ENCODE measurements around the gene SPINK5. TPM values are rescaled to one million over a fixed set of nuclear protein-coding genes. Genes with fewer than 3 reads are reported as not detected.

SPINK5 gene
- polyA plus RNA-seq, 1 donor (not counting 4 experiments of a cell fraction or from before 2014, with no cell fraction given): 22.6 TPM

- Histone ChIP-seq H3K27ac (ENCODE audit: control insufficient read depth, insufficient read depth, low read length) (no peak overlapping the region), H3K9ac (ENCODE audit: control insufficient read depth, extremely low read depth, insufficient read depth, low read length) (no peak overlapping the region), H3K9me1 (ENCODE audit: control insufficient read depth, extremely low read depth, insufficient read depth, low read length) (no peaks in the 10 kb centered on the region), H3K4me3 (ENCODE audit: control insufficient read depth in 2 of 3, extremely low read depth in 1 of 3, insufficient read depth in 2 of 3, low read depth in 1 of 3, low read length in 3 of 3) (no peak overlapping the region), H3K27me3 (ENCODE audit: control insufficient read depth, extremely low read depth, insufficient read depth, low read length) (no peaks in the 10 kb centered on the region), H3K36me3 (ENCODE audit: control insufficient read depth in 2 of 2, extremely low read depth in 1 of 2, insufficient read depth in 2 of 2, low read length in 2 of 2) (no peaks in the 10 kb centered on the region), H3K9me3 (ENCODE audit: control insufficient read depth, low read depth, low read length) (no peaks in the 10 kb centered on the region), H3K4me1 (ENCODE audit: control insufficient read depth, extremely low read depth, insufficient read depth, low read length) (no peaks in the 10 kb centered on the region), H3K4me2 (ENCODE audit: control insufficient read depth, extremely low read depth, insufficient read depth, low read depth, low read length) (no peak overlapping the region), H4K20me1 (ENCODE audit: control insufficient read depth, extremely low read depth, insufficient read depth, low read length) (no peaks in the 10 kb centered on the region), H3K79me2 (ENCODE audit: control insufficient read depth, insufficient read depth, low read length) (no peaks in the 10 kb centered on the region), H2AFZ (ENCODE audit: control insufficient read depth, low read length) (no peak overlapping the region)
- TF ChIP-seq EZH2 (IDR thresholded peaks at IDR 0.05; ENCODE audit: low read length) (no peak), CTCF (optimal IDR thresholded peaks at IDR 0.05 in 1 of 3, IDR thresholded peaks at IDR 0.05 in 1 of 3, conservative IDR thresholded peaks at IDR 0.05 in 1 of 3; ENCODE audit: extremely low read depth in 1 of 3, insufficient read depth in 2 of 3, low read length in 3 of 3) (no peak)
- DNase-seq (ENCODE audit: low read depth, low spot score) (no peak), FAIRE-seq (no peak)
- dilution Hi-C loops (cut with MboI; ENCODE audit: extremely low pct_ligation_motif_present, low sequenced_read_pairs): no loop called here
Measured at GRCh38 chr5:148172377-148172776, 108.6 kb downstream of the SPINK5 start.

GRCh38 chr5:148176480-148176879 lies 112.7 kb downstream of the SPINK5 start:
- FAIRE-seq (no peak), DNase-seq (ENCODE audit: low read depth, low spot score) (no peak)
- H3K79me2 ChIP-seq (ENCODE audit: control insufficient read depth, insufficient read depth, low read length): no peaks in the 10 kb centered on the region
- no peak overlapping the region for H3K4me3 ChIP-seq (ENCODE audit: control insufficient read depth in 2 of 3, extremely low read depth in 1 of 3, insufficient read depth in 2 of 3, low read depth in 1 of 3, low read length in 3 of 3)
- dilution Hi-C loops (cut with MboI; ENCODE audit: extremely low pct_ligation_motif_present, low sequenced_read_pairs): no loop called here
- no peak overlapping the region for H3K9ac ChIP-seq (ENCODE audit: control insufficient read depth, extremely low read depth, insufficient read depth, low read length)
- H3K27ac ChIP-seq (ENCODE audit: control insufficient read depth, insufficient read depth, low read length): no peak overlapping the region
- no peaks in the 10 kb centered on the region for H4K20me1 ChIP-seq (ENCODE audit: control insufficient read depth, extremely low read depth, insufficient read depth, low read length)
- TF ChIP-seq EZH2 (IDR thresholded peaks at IDR 0.05; ENCODE audit: low read length) (no peak), CTCF (optimal IDR thresholded peaks at IDR 0.05 in 1 of 3, IDR thresholded peaks at IDR 0.05 in 1 of 3, conservative IDR thresholded peaks at IDR 0.05 in 1 of 3; ENCODE audit: extremely low read depth in 1 of 3, insufficient read depth in 2 of 3, low read length in 3 of 3) (no peak)
- no peaks in the 10 kb centered on the region for H3K9me1 ChIP-seq (ENCODE audit: control insufficient read depth, extremely low read depth, insufficient read depth, low read length)
- no peaks in the 10 kb centered on the region for H3K36me3 ChIP-seq (ENCODE audit: control insufficient read depth in 2 of 2, extremely low read depth in 1 of 2, insufficient read depth in 2 of 2, low read length in 2 of 2)
- no peak overlapping the region for H2AFZ ChIP-seq (ENCODE audit: control insufficient read depth, low read length)
- no peak overlapping the region for H3K4me2 ChIP-seq (ENCODE audit: control insufficient read depth, extremely low read depth, insufficient read depth, low read depth, low read length)
- no peaks in the 10 kb centered on the region for H3K27me3 ChIP-seq (ENCODE audit: control insufficient read depth, extremely low read depth, insufficient read depth, low read length)
- H3K9me3 ChIP-seq (ENCODE audit: control insufficient read depth, low read depth, low read length): no peaks in the 10 kb centered on the region
- H3K4me1 ChIP-seq (ENCODE audit: control insufficient read depth, extremely low read depth, insufficient read depth, low read length): no peaks in the 10 kb centered on the region

Measured in keratinocyte (primary cell).